NCI-H1092 treated with DMSO at 0.1 percent for 48 hours (cell line): ENCODE measurements around the gene P2RY2.
"Not testable (repeated sequence)": the region's sequence is repeated elsewhere in the genome, so short reads cannot be mapped to it uniquely, and the experiment has no call there.

Source experiments
- DNase-seq: peaks from one replicate; lab custom pipeline; 2025; lab: John Stamatoyannopoulos, UW

Gene P2RY2

DNA sequence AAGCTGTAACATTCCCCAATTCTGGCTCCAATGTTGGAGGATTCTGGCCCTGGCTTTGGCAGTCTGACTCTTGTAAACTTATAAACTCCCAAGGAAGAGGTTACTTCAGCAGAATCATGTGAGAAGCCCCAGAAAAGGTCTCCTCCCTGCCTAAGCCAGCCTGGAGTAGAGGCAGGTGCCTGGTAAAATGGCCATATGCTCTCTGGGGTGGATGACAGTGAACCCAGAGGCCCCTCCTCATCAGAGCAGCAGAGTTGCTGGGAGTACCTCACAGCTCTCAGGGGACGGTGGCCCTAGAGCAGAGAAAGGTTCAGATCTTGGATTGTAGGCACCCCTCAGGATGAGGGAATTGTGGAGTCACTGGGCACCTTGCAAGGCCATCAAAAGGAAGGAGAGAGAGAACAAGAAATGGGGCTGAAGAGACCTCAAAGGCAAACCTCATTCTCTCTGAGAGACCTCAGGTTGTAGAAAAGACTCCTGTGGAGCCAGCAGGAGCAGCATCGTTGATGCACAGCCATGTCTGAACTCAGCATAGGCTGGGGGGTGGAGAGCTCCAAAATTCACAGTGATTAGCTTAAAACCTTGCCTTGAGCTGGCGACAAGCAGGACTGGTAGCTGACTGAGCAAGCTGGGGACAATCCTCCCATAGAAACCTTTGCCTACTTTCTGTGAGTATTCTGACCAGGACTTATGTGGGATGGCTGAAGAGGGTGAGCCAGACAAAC, 49.2 kb downstream of the P2RY2 start:
- DNase-seq = no peak

- no peak for DNase-seq
These were observed 49.9 kb downstream of the P2RY2 start for GRCh38 chr11:73267906-73268540.

GRCh38 chr11:73268671-73269271, 50.7 kb downstream of the P2RY2 start:
- no peak for DNase-seq

- no peak for DNase-seq
These were observed 51.5 kb downstream of the P2RY2 start for GRCh38 chr11:73269459-73270015.

- no peak for DNase-seq
These were observed 52.2 kb downstream of the P2RY2 start for GRCh38 chr11:73270016-73270854.

DNA sequence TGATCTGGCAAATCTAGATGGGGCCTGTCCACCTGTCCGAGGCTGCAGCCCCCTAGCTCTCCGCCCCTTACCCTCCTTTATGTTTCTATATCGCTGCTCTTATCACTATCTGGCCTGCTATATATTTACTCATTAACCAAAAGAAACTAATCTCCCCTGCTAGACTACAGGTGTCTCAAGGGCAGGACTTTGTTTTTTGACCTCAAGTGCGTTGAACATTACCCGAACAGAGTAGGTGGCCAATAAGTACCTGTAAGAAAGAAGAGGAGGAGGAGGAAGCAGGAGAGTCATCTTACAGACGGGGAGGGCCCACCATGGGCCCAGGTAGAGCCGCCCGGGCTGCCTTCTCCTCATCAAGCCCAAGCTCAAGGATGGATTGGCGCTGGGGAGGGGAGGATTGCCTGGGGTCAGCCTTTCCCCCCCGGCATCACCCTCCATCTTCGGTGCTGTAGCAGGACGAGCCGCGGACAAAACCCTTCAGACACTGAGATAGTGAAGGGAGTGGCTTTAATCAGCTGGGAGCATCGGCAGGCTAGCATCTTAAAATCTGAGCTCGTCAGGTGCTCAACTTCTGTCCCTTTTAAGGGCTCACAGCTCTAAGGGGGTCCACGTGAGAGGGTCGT, 52.9 kb downstream of the P2RY2 start:
- DNase-seq = no peak

- not testable (repeated sequence) for DNase-seq
These were observed 53.4 kb downstream of the P2RY2 start for GRCh38 chr11:73271478-73271865.

GRCh38 chr11:73271936-73272679, 54.0 kb downstream of the P2RY2 start, which contains the start of gene P2RY6:
Gene P2RY6 (plus strand): TSS chr11:73272338. CDS start chr11:73296519, 24,181 bp downstream.
- no peak for DNase-seq

GRCh38 chr11:73272680-73273038, 54.6 kb downstream of the P2RY2 start:
- DNase-seq = no peak

DNA sequence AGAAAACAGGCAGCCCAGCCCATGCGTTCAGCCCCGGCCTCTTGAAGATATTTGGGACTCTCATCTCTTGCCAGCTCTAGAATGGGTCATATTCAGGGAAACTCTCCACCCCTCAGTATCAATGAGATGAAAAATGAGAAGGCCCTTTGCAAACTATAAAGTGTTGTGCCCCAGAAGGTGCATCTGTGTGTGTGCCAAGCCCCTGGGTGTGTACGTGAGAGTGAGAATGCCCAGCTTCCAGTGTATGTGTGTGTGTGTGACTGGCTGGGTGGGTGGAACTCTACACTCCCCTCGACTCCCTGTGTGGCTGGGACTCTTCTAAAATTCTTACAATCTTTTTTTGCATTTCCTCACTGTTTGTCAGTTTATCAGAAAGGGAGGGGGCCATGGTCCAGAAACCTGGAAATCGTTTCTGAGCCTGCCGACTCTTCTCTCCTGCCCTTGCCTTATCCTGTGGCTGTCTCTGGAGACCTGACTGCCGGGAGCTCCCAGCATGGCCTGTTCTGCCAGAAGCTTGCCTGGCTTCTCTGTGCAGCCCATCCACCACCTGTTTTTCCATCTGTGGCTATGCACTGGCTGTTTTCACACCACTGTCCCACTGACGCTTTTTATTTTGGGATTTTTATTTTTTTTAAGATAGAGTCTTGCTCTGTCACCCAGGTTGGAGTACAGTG, 55.3 kb downstream of the P2RY2 start:
- no peak for DNase-seq

DNA sequence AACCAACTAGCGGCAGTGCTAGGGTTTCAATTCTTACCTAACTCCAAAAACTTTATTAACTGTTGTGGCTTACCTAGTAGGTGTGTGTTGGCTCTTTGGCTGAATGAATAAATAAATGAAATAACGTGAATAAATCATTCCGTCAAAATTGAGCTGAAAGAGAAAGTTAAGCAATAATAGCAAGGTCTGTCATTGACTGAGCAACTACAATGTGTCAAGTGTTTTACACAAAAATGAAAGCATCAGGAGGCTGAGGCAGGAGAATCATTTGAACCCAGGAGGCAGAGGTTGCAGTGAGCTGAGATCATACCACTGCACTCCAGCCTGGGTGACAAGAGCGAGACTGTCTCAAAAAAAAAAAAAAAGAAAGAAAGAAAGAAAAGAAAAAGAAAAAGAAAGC, 56.1 kb downstream of the P2RY2 start:
- not testable (repeated sequence) for DNase-seq

DNA sequence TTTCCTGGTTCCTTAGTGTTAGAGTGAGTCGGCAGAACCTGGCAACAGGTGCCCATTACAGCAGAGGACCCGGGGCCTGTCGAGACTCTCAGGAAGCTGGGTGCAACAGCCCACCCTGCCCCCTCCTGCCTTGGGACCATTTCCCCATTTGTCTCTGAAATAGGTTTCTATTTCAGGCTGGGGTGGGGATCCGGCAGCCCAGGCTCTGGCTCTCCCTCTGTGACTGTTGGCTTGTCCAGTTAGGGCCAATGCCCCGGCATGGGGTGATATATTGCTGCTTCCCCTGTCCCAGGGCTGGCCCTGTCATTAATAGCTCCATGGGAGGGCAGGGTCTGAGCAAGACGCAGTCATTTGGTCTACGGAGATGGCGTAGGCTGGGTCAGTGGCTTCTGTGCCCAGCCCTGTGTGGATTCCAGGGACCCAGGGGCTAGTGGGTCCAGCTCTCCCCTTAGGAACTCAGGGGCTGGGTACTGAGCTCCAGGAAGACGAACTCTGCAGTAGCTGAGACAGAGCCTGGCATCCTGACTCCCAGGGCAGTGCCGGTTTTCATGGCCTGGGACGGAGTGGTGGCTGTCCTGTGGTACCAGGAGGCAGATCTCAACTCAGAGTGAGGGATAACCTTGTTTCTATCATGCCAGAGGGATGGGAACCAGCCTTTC, 56.8 kb downstream of the P2RY2 start:
- no peak for DNase-seq

DNA sequence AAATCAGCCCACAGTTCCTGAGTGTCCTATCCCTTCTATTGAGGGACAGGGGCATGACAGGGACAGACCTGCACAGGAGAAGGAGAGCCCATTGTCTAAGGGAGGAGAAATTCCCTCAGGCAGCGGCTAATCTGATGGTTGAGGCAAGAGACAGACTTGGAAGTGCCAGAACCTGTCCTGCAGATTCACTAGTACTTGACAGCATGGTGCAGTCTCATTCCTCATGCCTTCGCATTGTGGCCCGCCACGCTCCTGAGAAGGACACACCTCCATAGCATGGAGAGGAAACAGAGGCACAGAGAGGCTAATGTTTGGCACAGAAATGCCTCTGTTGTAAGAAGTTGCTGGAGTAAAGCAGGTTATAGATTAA, 57.3 kb downstream of the P2RY2 start:
- DNase-seq = no peak

GRCh38 chr11:73277467-73277866, 59.4 kb downstream of the P2RY2 start:
- no peak for DNase-seq

- no peak for DNase-seq
These were observed 62.5 kb downstream of the P2RY2 start for GRCh38 chr11:73280626-73281025.

GRCh38 chr11:73281201-73281741, 63.2 kb downstream of the P2RY2 start:
- no peak for DNase-seq

- no peak for DNase-seq
These were observed 63.9 kb downstream of the P2RY2 start for GRCh38 chr11:73281796-73282660.

- DNase-seq = no peak
These were observed 65.4 kb downstream of the P2RY2 start for GRCh38 chr11:73283276-73284000.
